ENCODE measurements around the gene TAOK1.
"Not testable (repeated sequence)": the region's sequence is repeated elsewhere in the genome, so short reads cannot be mapped to it uniquely, and the experiment has no call there.

Gene TAOK1

GRCh38 chr17:29555840-29556239, 165.7 kb downstream of the TAOK1 start:
- no peak for DNase-seq

DNA sequence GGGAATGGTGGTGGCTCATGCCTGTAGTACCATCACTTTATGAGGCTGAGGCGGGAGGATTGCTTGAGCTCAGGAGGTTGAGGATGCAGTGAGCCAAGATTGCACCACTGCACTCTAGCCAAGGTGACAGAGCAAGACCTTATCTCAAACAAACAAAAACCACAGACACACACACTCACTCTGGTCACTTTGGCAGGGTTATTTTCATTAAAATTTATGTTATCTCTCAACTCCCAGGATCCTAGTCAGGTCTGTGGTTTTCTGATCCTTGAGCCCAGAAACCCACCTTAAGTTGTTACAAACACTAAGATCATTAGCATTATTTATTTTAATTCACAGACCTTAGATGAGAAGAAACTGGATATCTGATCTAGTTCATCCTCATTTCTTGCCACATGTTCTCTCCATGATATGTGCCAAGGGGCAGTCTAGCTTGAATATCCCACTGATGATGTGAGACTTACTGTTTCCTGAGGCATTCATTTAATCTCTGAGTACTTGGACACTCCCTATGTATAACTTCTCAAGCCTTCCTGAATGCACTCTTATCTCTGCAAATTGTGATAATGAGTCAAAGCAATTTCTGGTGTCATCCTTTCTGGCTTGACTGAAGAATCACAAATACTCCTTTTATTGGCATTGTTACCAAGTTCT, 167.0 kb downstream of the TAOK1 start:
- no peak for DNase-seq

DNA sequence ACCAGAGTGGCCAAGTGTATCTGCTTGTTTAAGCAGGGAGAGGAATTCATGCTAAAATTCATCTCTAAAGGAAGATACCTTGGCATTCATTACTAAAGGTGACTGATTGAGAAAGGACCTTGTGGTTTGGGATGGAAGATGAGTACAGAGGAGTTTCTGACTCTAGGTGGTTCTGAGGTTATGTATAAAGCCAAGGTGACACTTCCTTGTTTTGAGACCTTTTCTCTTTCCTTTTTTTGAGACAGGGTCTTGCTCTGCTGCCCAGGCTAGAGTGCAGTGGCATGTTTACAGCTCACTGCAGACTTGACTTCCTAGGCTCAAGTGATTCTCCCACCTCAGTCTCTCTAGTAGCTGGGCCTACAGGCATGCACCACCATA, 167.6 kb downstream of the TAOK1 start:
- DNase-seq, result no peak

DNA sequence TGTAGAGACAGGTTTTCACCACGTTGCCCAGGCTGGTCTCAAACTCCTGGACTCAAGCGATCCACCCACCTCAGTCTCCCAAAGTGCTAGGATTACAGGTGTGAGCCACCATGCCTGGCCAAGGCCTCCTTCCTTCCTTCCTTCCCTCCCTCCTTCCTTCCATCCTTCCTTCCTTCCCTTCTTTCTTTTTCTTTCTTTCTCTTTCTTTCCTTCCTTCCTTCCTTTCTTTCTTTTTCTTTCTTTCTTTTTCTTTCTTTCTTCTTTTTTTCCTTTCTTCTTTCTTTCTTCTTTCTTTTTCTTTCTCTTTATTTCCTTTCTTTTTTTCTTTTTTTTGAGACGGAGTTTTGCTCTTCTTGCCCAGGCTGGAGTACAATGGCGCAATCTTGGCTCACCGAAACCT, 168.0 kb downstream of the TAOK1 start:
- DNase-seq, result not testable (repeated sequence)

GRCh38 chr17:29559640-29560039, 169.5 kb downstream of the TAOK1 start:
- DNase-seq, result no peak

DNA sequence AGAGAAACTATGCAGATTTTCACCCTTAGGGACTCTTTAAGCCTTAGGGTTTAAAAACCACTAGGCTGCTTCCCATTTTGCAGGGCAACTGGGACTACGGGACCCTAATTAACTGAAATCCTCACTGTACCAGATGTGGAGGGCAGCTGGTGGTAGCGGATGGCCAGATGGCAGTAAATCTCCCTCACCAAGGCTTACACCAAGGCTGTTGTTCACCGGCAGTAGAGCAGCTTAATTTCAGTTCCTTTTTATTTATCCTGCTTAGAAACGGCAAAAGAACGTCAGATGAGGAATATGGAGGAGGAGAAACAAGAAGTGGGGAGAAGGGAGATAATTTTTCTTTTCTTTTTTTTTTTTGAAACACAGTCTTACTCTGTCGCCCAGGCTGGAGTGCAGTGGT, 170.2 kb downstream of the TAOK1 start:
- no peak for DNase-seq

GRCh38 chr17:29561554-29562517, 171.7 kb downstream of the TAOK1 start:
- no peak for DNase-seq

GRCh38 chr17:29562615-29563014, 172.5 kb downstream of the TAOK1 start:
- no peak for DNase-seq

GRCh38 chr17:29563816-29564215, 173.7 kb downstream of the TAOK1 start:
- DNase-seq, result no peak

GRCh38 chr17:29565643-29566472, 175.7 kb downstream of the TAOK1 start:
- DNase-seq, result peak; percentile 46

DNA sequence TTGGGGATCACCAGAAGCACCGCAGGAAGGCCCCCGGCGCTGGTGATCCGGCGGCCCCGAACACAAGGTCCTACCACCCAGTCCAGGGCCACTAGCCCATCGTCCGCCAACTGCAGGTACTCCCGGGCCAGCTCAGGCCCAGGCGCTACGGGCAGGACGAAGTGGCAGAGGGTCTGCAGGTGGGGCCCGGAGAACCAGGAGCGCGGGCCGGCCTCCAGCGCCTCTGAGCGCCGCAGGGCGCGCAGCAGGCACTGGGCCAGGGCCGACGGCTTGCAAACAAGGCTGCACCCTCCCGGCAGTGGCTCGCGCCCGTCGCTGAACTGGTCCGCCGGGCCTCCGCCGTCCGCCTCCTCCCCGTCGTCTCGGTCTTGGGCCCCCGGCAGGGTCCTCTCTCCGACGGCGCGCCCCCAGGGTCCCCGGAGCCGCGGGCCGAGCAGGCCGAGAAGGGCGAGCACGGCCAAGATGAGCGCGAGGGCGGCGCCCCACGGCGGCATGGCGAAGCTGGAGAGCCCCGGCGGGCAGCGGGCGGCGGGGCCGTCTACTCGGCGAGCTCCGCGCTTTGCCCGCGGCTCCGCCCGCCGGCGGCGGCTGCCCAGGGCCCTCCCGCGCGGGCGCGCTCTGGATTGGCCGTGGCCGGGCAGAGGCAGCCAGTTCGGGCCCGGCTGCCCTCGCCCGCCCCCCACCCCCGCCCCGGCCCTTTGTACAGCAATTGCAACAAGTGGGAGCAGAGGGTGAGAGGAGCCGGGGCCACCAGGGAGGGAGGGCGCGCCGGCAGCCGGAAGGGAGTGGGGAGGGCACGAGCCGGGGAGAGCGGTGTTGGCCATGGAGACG, 176.5 kb downstream of the TAOK1 start, which contains the start of gene ABHD15:
ABHD15 (minus strand) TSS at position 565 of the 831 bp plus-strand sequence; CDS start at position 494, 71 bp downstream.
- peak; percentile 41 for DNase-seq

GRCh38 chr17:29567304-29567553, 177.1 kb downstream of the TAOK1 start:
- no peak for DNase-seq

DNA sequence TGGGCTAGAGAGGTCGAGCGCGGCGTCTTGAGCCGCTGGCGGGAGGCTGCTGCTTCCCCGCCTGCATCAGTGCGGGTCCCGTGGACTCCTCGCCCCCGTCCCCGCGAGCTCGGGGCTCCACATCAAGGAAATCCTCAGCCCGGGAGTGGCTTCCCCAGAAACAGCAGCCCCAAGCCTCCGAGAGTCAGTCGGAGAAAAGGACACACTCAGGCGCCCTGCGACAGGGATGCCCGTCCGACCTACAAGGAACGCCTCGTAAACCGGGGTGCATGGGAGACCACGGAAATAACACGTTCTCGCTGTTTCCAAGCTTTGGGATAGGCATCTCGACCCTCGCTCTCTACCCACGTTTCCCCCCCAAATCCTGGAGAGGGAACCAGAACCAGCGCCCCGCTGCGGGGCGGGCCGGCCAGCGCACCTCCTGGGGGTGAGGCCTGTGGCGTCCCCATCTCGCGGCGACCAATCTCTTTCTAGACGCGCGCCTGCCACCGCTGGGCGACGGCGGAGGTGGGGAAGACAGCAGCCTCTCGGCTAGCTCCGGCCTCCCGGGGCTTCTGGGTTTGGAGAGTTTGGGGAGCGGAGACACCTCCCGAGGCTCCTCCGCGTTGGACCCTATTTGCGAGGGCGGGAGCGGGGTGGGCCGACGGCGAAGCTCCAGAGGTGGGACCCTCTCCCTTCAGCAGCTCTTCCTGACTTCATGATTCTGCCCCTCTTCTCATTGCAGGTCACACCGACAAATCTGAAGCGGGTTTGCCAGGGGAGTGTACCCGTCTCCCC, 177.6 kb downstream of the TAOK1 start:
- DNase-seq, result peak; percentile 64

DNA sequence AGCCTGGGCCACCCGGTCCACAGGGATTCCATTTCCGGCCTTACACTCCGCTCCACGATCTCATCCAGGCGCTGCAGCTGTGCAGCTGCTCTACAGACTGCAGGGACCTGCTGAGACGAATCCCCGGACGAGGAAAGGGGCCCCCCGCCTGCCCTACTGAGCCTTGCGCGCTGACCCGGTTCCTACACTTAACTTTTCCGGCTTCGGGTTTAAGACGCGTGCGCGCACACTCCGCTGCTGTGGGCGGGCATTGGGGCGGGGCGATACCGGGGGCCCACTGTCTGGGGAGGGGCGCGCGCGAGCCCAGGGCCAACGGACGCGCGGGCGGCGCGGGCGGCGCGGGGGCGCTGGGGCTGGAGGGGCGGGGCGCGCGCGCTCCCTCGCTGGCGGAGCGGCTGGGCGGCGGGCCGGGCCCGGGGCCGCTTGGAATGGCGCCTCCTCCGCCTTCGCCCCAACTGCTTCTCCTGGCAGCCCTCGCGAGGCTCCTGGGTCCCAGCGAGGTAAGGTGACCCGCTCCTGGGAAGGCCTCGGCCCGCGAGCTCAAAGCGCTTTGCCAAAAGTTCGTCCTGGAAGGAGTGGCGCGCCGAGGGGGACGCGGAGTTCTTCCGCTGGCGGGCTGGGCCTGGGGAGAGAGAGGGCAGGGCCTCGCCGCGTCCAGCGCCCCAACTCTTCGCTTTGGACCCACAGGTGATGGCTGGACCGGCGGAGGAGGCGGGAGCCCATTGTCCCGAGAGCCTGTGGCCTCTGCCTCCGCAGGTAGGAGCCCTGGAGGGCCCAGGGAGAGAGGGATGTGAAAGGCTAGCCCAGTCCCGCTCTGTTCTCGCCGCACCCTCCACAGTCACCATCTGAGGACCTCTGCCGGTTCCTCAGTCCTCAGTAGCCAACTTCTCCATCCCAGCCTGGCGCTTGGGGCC, 178.4 kb downstream of the TAOK1 start, which contains the start of gene TP53I13:
TP53I13 (plus strand) TSS at position 371 of the 914 bp plus-strand sequence; CDS start at position 429, 58 bp downstream.
- peak; percentile 85 for DNase-seq

GRCh38 chr17:29569245-29569950, 179.2 kb downstream of the TAOK1 start:
- DNase-seq, result no peak

DNA sequence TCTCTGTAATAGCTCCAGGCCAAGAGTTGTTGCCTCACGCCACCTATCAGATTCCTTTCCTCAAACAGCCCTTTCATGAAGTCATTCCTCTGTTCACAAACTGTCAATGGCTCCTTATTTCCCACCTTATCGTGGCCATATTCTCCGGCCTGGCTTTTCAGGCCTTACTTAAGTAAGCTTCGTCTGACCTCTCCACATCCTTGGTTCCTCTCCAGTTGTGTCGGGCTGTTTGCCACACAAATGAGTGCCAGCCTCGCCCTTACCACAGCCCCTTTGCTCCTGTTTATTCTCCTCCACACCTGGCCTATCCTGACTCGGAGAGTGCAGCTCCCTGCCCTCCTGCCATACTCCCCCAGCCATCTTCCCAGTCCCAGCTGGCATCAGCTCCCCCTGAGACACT, 180.4 kb downstream of the TAOK1 start:
- DNase-seq, result no peak

DNA sequence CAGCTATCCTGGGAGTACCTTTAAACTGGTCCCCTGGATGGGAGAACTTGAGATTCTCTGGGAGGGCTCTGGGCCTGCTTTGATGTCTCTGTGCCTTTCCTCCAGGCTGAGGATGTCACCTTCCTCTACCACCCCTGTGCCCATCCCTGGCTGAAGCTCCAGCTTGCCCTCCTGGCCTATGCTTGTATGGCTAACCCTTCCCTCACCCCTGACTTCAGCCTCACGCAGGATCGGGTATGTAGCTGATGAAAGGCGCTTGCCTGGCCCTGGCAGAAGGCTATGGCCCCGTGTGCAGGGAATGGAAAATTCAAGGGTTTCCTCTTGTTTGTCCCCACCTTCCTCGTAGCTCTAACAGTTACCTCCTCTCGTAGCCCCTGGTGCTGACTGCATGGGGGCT, 181.3 kb downstream of the TAOK1 start:
- DNase-seq, result no peak

DNA sequence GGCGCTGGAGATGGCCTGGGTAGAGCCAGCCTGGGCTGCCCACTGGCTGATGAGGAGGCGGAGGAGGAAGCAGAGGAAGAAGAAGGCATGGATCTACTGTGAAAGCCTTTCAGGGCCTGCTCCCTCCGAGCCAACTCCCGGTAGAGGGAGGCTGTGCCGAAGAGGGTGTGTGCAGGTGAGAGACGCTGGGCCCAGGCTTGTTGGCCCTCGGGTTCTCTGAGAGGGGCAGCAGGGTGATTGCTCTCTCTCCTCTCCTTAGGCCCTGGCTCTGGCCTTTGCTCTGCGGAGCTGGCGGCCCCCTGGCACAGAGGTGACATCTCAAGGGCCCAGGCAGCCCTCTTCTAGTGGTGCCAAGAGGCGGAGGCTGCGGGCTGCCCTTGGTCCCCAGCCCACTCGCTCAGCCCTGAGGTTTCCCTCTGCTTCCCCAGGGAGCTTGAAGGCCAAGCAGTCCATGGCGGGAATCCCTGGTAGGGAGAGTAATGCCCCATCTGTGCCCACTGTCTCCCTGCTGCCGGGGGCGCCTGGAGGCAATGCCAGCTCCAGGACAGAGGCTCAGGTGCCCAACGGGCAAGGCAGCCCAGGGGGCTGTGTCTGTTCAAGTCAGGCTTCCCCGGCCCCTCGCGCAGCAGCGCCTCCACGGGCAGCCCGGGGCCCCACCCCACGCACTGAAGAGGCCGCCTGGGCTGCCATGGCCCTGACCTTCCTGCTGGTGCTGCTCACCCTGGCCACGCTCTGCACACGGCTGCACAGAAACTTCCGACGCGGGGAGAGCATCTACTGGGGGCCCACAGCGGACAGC, 181.9 kb downstream of the TAOK1 start:
- DNase-seq, result no peak
